ENCODE measurements around the gene LMTK3.

GRCh38 chr19:48445256-48445605, 66.4 kb downstream of the LMTK3 start:
- TF ChIP-seq HMGXB4 (CRISPR knock-in tag; IDR thresholded peaks at IDR 0.05), result no peak
- TF ChIP-seq TEAD4 (CRISPR knock-in tag; IDR thresholded peaks at IDR 0.05), result no peak

All from WTC11 (cell line).